SK-N-MC (cell line): Measurements from ENCODE around the gene RBM47.

Source experiments
- DNase-seq: peaks from one replicate; pipeline ENCODE4 v3.0.0-alpha.2; 2011; ENCODE audit warnings: low read depth, low spot score
- H3K27ac ChIP-seq: fragments of 200-600 bp; sonication (generic); 2 replicates; pipeline ENCODE4 v1.5.1; 2016; ENCODE audit warnings: mixed run types
- H3K36me3 ChIP-seq: fragments of 200-600 bp; sonication (generic); 2 replicates; pipeline ENCODE4 v1.6.1; 2017; ENCODE audit warnings: antibody characterized with exemption, low read length, mixed read lengths; ENCODE audit not compliant: insufficient read depth
- H3K4me3 ChIP-seq: fragments of 200-600 bp; sonication (generic); 2 replicates; pipeline ENCODE4 v1.5.1; 2016
- H3K9ac ChIP-seq: fragments of 200-600 bp; sonication (generic); 2 replicates; pipeline ENCODE4 v1.8.0; 2017; ENCODE audit warnings: mixed run types, mixed read lengths; ENCODE audit not compliant: insufficient read length
- H3K9me3 ChIP-seq: fragments of 200-600 bp; sonication (generic); 2 replicates; pipeline ENCODE4 v1.6.1; 2017; ENCODE audit warnings: low read depth, mild to moderate bottlenecking, antibody characterized with exemption, low read length, moderate library complexity, mixed read lengths
- EZH2 ChIP-seq: fragments of 200-600 bp; sonication (generic); IDR thresholded peaks from one replicate; pipeline ENCODE4 v1.6.1; 2017; ENCODE audit warnings: antibody characterized with exemption
- FOXP2 ChIP-seq: optimal IDR thresholded peaks from 2 replicates; pipeline ENCODE3; 2011; ENCODE audit warnings: mild to moderate bottlenecking, moderate library complexity; ENCODE audit not compliant: insufficient read depth; ENCODE audit errors: extremely low read length, control extremely low read depth
- POLR2AphosphoS5 ChIP-seq: IDR thresholded peaks from 2 replicates; pipeline ENCODE4 v1.6.1; 2012; ENCODE audit warnings: mild to moderate bottlenecking, low read depth, low read length, borderline replicate concordance

Gene RBM47

GRCh38 chr4:40380647-40381046, 249.0 kb downstream of the RBM47 start:
- Histone ChIP-seq H3K9me3 (no peaks in the 10 kb centered on the region), H3K27ac (no peak overlapping the region), H3K4me3 (no peak overlapping the region), H3K9ac (no peak overlapping the region), H3K36me3 (no peaks in the 10 kb centered on the region)
- TF ChIP-seq FOXP2 (no peak), POLR2AphosphoS5 (no peak), EZH2 (no peak)
- no peak for DNase-seq

GRCh38 chr4:40379248-40379647, 250.4 kb downstream of the RBM47 start:
- Histone ChIP-seq H3K27ac (no peak overlapping the region), H3K9me3 (no peaks in the 10 kb centered on the region), H3K4me3 (no peak overlapping the region), H3K9ac (no peak overlapping the region), H3K36me3 (no peaks in the 10 kb centered on the region)
- TF ChIP-seq FOXP2 (no peak), POLR2AphosphoS5 (no peak), EZH2 (no peak)
- no peak for DNase-seq

- no peaks in the 10 kb centered on the region for H3K36me3 ChIP-seq
- H3K4me3 ChIP-seq, result no peak overlapping the region
- H3K9ac ChIP-seq, result no peak overlapping the region
- H3K9me3 ChIP-seq, result no peaks in the 10 kb centered on the region
- no peak overlapping the region for H3K27ac ChIP-seq
- DNase-seq, result no peak
- no peak for TF ChIP-seq EZH2
- TF ChIP-seq POLR2AphosphoS5, result no peak
- no peak for TF ChIP-seq FOXP2
Measured at GRCh38 chr4:40378619-40379018, 251.0 kb downstream of the RBM47 start.

- no peak overlapping the region for H3K27ac ChIP-seq
- DNase-seq, result no peak
- TF ChIP-seq EZH2, result no peak
- no peak for TF ChIP-seq POLR2AphosphoS5
- no peak for TF ChIP-seq FOXP2
- H3K9me3 ChIP-seq, result no peaks in the 10 kb centered on the region
- H3K9ac ChIP-seq, result no peak overlapping the region
- H3K4me3 ChIP-seq, result no peak overlapping the region
- H3K36me3 ChIP-seq, result no peaks in the 10 kb centered on the region
Measured at GRCh38 chr4:40377512-40378365, 251.9 kb downstream of the RBM47 start.

- no peak overlapping the region for H3K4me3 ChIP-seq
- TF ChIP-seq EZH2 (no peak), POLR2AphosphoS5 (no peak), FOXP2 (no peak)
- no peak overlapping the region for H3K27ac ChIP-seq
- no peaks in the 10 kb centered on the region for H3K9me3 ChIP-seq
- no peaks in the 10 kb centered on the region for H3K36me3 ChIP-seq
- no peak overlapping the region for H3K9ac ChIP-seq
- DNase-seq, result no peak
Measured at GRCh38 chr4:40375620-40376019, 254.0 kb downstream of the RBM47 start.

GRCh38 chr4:40375095-40375494, 254.6 kb downstream of the RBM47 start:
- TF ChIP-seq FOXP2 (no peak), EZH2 (no peak), POLR2AphosphoS5 (no peak)
- Histone ChIP-seq H3K9ac (no peak overlapping the region), H3K9me3 (no peaks in the 10 kb centered on the region), H3K27ac (no peak overlapping the region), H3K4me3 (no peak overlapping the region), H3K36me3 (no peaks in the 10 kb centered on the region)
- DNase-seq, result no peak

GRCh38 chr4:40373636-40374035, 256.0 kb downstream of the RBM47 start:
- no peak for DNase-seq
- Histone ChIP-seq H3K27ac (no peak overlapping the region), H3K9ac (no peak overlapping the region), H3K36me3 (no peaks in the 10 kb centered on the region), H3K9me3 (no peaks in the 10 kb centered on the region), H3K4me3 (no peak overlapping the region)
- TF ChIP-seq FOXP2 (no peak), EZH2 (no peak), POLR2AphosphoS5 (no peak)
